A673 (cell line): Measurements from ENCODE around the gene LAPTM4A. TPM values are rescaled to one million over a fixed set of nuclear protein-coding genes. Genes with fewer than 3 reads are reported as not detected.
"Not testable (repeated sequence)": the region's sequence is repeated elsewhere in the genome, so short reads cannot be mapped to it uniquely, and the experiment has no call there.

Source experiments
- BruUV-seq: library from RNA; stranded (reverse); fragments of 400-500 nt; replicated peaks from 2 replicates; lab custom pipeline; 2021; lab: Mats Ljungman, UMichigan
- CTCF ChIA-PET: fragments of 300-600 bp; sonication (Branson Sonifier 250); formaldehyde crosslinking; loops from one replicate; lab custom pipeline; 2022; ENCODE audit warnings: antibody characterized with exemption; lab: Charles Lee
- POLR2A ChIA-PET: fragments of 300-600 bp; sonication (Branson Sonifier 250); formaldehyde crosslinking; loops from one replicate; lab custom pipeline; 2022; ENCODE audit warnings: antibody characterized with exemption; ENCODE audit not compliant: low non-redundant PET; lab: Charles Lee
- DNase-seq: peaks from one replicate; pipeline ENCODE4 v3.0.0-alpha.2; 2015; ENCODE audit warnings: low spot score
- H3K27ac ChIP-seq: fragments of 200-600 bp; sonication (generic); 2 replicates; pipeline ENCODE4 v1.5.1; 2016; ENCODE audit warnings: mixed run types, low read depth, mild to moderate bottlenecking, mixed read lengths, antibody characterized with exemption, low read length; ENCODE audit not compliant: poor library complexity, severe bottlenecking
- H3K27me3 ChIP-seq: fragments of 200-600 bp; sonication (generic); replicated peaks from 2 replicates; pipeline ENCODE4 v1.6.1; 2017; ENCODE audit warnings: mixed run types, low read depth, mild to moderate bottlenecking, mixed read lengths, antibody characterized with exemption, low read length; ENCODE audit not compliant: insufficient read depth, poor library complexity
- H3K36me3 ChIP-seq: fragments of 200-600 bp; sonication (generic); 2 replicates; pipeline ENCODE4 v1.6.1; 2016; ENCODE audit warnings: mixed run types, mild to moderate bottlenecking, mixed read lengths, antibody characterized with exemption, low read length; ENCODE audit not compliant: insufficient read depth, poor library complexity, severe bottlenecking
- H3K4me1 ChIP-seq: fragments of 200-600 bp; sonication (generic); 2 replicates; pipeline ENCODE4 v1.6.1; 2017; ENCODE audit warnings: mixed run types, mild to moderate bottlenecking, mixed read lengths, antibody characterized with exemption, low read length; ENCODE audit not compliant: insufficient read depth, poor library complexity, severe bottlenecking
- H3K4me3 ChIP-seq: fragments of 200-600 bp; sonication (generic); 2 replicates; pipeline ENCODE4 v1.5.1; 2016; ENCODE audit warnings: low read depth, mixed run types, mild to moderate bottlenecking, mixed read lengths, low read length; ENCODE audit not compliant: poor library complexity, severe bottlenecking
- H3K9me3 ChIP-seq: fragments of 200-600 bp; sonication (generic); 2 replicates; pipeline ENCODE4 v1.6.1; 2016; ENCODE audit warnings: mixed run types, low read depth, mild to moderate bottlenecking, mixed read lengths, antibody characterized with exemption, low read length; ENCODE audit not compliant: poor library complexity, severe bottlenecking
- EZH2 ChIP-seq: fragments of 200-600 bp; sonication (generic); IDR thresholded peaks from 2 replicates; pipeline ENCODE4 v1.6.1; 2017; ENCODE audit warnings: borderline replicate concordance, low read depth, mild to moderate bottlenecking, mixed read lengths, antibody characterized with exemption, low read length; ENCODE audit not compliant: poor library complexity, severe bottlenecking
- intact Hi-C: fragments of 100-400 bp; cut with micrococcal nuclease; formaldehyde crosslinking; loops from one replicate; pipeline ENCODE4 v1.10.0; 2022; ENCODE audit not compliant: unreplicated experiment
- total RNA-seq: library from RNA; stranded (reverse); gene quantifications from 2 replicates; pipeline ENCODE4 v1.2.3, GENCODE V29; 2021
- TF ChIP-seq, protein P1 (sequence below): fragments of 300-800, 200-600 bp; sonication (generic); conservative IDR thresholded peaks from 2 replicates; pipeline ENCODE4 v1.5.1; 2017; ENCODE audit warnings: low read depth, mild to moderate bottlenecking, antibody characterized with exemption, low read length, moderate library complexity, mixed read lengths

LAPTM4A gene
- total RNA-seq, 1 experiment from 2014 or later, result 158 TPM

DNA sequence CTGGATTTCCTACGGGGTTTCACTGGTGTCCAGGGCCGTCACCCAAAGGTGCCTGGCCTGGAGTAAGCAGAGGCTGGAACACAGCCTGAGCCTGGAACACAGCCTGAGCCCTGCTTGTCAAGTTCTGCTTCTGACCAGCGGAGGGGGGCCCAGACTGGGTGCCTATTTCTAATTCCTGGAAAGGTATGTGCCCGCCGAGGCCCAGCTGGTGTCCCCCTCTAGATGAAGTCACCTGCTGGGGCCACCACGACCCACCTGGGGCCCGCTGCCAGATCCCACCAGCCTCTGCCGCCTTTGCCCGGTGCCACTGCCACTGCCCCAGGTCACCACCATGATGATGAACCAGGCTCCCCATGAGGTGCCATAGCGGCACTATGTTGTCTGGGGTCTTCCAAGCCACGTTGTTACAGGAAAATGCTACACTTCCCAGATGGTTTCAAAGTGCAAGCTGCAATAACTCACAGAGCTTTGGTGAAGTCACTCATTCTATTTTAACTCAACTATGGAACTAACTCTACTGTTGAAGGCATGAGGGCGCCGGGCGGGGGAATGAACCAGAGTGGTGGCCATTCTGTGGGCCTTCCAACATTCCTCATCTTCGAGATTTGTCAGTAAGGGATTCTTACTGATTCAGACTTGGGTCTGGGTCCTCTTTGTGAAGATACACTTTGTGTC, 40.9 kb upstream of the LAPTM4A start:
- intact Hi-C loops, result loop anchor here (10.0 kb wide), 1 partner anchor 228 kb away; no protein-coding TSS in a partner anchor
- CTCF ChIA-PET, result interaction anchor here (0.9 kb wide), 1 partner anchor 77 kb away, joined by 3 read pairs; no protein-coding TSS in a partner anchor

GRCh38 chr2:20091305-20091991, 40.0 kb upstream of the LAPTM4A start:
- Histone ChIP-seq H3K4me1 (peaks cover 24% of the 10 kb centered on the region), H3K27me3 (no peaks in the 10 kb centered on the region), H3K27ac (no peak overlapping the region), H3K4me3 (no peak overlapping the region), H3K9me3 (no peaks in the 10 kb centered on the region), H3K36me3 (no peaks in the 10 kb centered on the region)
- no TSS peak for BruUV-seq
- CTCF ChIA-PET, result interaction anchor here (0.9 kb wide), 1 partner anchor 76 kb away, joined by 3 read pairs; no protein-coding TSS in a partner anchor
- intact Hi-C loops, result loop anchor here (10.0 kb wide), 1 partner anchor 227 kb away; no protein-coding TSS in a partner anchor
- POLR2A ChIA-PET, result no interaction called here
- TF ChIP-seq EZH2, result no peak
- TF ChIP-seq, protein P1, sequence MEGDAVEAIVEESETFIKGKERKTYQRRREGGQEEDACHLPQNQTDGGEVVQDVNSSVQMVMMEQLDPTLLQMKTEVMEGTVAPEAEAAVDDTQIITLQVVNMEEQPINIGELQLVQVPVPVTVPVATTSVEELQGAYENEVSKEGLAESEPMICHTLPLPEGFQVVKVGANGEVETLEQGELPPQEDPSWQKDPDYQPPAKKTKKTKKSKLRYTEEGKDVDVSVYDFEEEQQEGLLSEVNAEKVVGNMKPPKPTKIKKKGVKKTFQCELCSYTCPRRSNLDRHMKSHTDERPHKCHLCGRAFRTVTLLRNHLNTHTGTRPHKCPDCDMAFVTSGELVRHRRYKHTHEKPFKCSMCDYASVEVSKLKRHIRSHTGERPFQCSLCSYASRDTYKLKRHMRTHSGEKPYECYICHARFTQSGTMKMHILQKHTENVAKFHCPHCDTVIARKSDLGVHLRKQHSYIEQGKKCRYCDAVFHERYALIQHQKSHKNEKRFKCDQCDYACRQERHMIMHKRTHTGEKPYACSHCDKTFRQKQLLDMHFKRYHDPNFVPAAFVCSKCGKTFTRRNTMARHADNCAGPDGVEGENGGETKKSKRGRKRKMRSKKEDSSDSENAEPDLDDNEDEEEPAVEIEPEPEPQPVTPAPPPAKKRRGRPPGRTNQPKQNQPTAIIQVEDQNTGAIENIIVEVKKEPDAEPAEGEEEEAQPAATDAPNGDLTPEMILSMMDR, result no peak
- peak; percentile 49 for DNase-seq

More for the DNA sequence above, 40.9 kb upstream of the LAPTM4A start:
- POLR2A ChIA-PET, result interaction anchor here (0.6 kb wide), 1 partner anchor 140 kb away, joined by 7 read pairs; no protein-coding TSS in a partner anchor
- Histone ChIP-seq H3K9me3 (no peaks in the 10 kb centered on the region), H3K4me1 (peaks cover 24% of the 10 kb centered on the region), H3K36me3 (no peaks in the 10 kb centered on the region), H3K4me3 (no peak overlapping the region), H3K27me3 (no peaks in the 10 kb centered on the region), H3K27ac (no peak overlapping the region)
- no peak for DNase-seq
- no TSS peak for BruUV-seq
- no peak for TF ChIP-seq EZH2
- TF ChIP-seq, protein P1, result no peak

DNA sequence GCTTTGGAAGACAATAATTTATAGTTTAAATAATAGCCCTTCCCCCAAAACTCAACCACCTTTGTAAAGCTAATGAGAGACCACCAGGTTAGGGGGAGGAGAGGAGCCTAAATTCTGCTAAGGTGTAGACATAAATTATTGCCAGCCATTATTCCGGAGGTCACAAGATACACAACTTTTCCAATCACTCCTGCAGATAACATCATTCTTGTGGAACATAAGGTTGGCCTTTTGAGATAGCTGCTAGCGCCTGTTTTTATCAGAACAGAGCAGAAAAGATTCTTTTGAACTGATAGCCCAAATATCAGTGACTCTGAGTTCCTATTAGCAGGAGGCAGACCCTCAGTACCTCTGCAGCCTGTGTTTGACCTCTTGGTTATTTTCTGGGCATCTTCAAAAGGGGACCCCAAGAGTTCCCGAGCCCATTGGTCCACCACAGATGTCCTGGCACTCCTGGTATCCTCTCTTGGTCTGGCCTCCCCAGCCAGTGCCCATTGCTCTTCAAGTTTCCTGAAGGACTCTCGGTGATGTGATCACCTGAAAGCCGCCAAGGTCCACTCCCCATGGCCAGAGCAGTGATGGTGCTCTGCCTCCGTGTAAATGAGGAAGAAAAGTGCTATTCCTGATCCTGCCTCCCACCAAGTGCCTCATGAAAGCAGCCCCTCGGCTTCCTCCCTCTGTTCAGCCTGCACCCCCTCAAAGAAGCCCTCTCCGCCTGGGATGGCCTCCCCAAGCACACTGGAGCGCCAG, 38.5 kb upstream of the LAPTM4A start:
- intact Hi-C loops, result loop anchor here (10.0 kb wide), 1 partner anchor 225 kb away; no protein-coding TSS in a partner anchor
- CTCF ChIA-PET, result no interaction called here
- no TSS peak for BruUV-seq
- H3K9me3 ChIP-seq, result no peaks in the 10 kb centered on the region
- no peaks in the 10 kb centered on the region for H3K36me3 ChIP-seq
- no peak for DNase-seq
- H3K4me1 ChIP-seq, result peaks cover 24% of the 10 kb centered on the region
- no peaks in the 10 kb centered on the region for H3K27me3 ChIP-seq
- H3K4me3 ChIP-seq, result no peak overlapping the region
- TF ChIP-seq, protein P1, result no peak
- TF ChIP-seq EZH2, result no peak
- POLR2A ChIA-PET, result no interaction called here
- H3K27ac ChIP-seq, result no peak overlapping the region

- DNase-seq, BruUV-seq: not testable (repeated sequence)
These were observed 34.5 kb upstream of the LAPTM4A start for GRCh38 chr2:20085909-20086308.

GRCh38 chr2:20082812-20083211, 31.4 kb upstream of the LAPTM4A start:
- H3K4me1 ChIP-seq, H3K27me3 ChIP-seq, BruUV-seq, H3K36me3 ChIP-seq, H3K4me3 ChIP-seq, H3K27ac ChIP-seq, POLR2A ChIA-PET, H3K9me3 ChIP-seq, CTCF ChIA-PET, DNase-seq, intact Hi-C loops: not testable (repeated sequence)

More at GRCh38 chr2:20085909-20086308, 34.5 kb upstream of the LAPTM4A start:
- H3K4me1 ChIP-seq, POLR2A ChIA-PET, H3K9me3 ChIP-seq, H3K36me3 ChIP-seq, intact Hi-C loops, CTCF ChIA-PET, H3K4me3 ChIP-seq, H3K27ac ChIP-seq, H3K27me3 ChIP-seq: not testable (repeated sequence)
